Heart right ventricle (tissue), 16 donors: ENCODE measurements around the gene MCTP1. TPM values are rescaled to one million over a fixed set of nuclear protein-coding genes. Genes with fewer than 3 reads are reported as not detected.
"Not testable (repeated sequence)": the region's sequence is repeated elsewhere in the genome, so short reads cannot be mapped to it uniquely, and the experiment has no call there.

Experiments
- ATAC-seq, 8 donors: fragments of 200-7000 bp; cut with Tn5 transposase; one replicate each; pipeline ENCODE4 v1.9.1; 2020; ENCODE audit warnings: mild to moderate bottlenecking in 8 of 8, moderate library complexity in 8 of 8, moderate number of reproducible peaks in 1 of 8
- DNase-seq, 2 donors: peaks; one replicate each; pipeline ENCODE4 v3.0.0-alpha.2; 2020
- H3K27ac ChIP-seq, 10 donors: fragments of 200-600 bp; sonication (generic) in 2 of 10; one replicate each; pipeline versions ENCODE4 v1.5.0 to v1.8.0; 2020 to 2022; ENCODE audit warnings: mild to moderate bottlenecking in 3 of 10
- H3K27me3 ChIP-seq, 7 donors: fragments of 200-600 bp; one replicate each; pipeline ENCODE4 v1.8.0; 2021 to 2022; ENCODE audit warnings: mild to moderate bottlenecking in 2 of 7
- H3K36me3 ChIP-seq, 9 donors: fragments of 200-600 bp; sonication (generic) in 1 of 9; one replicate each; pipeline versions ENCODE4 v1.5.0 to v1.8.0; 2020 to 2022; ENCODE audit warnings: mild to moderate bottlenecking in 2 of 9
- H3K4me1 ChIP-seq, 9 donors: fragments of 200-600 bp; sonication (generic) in 1 of 9; one replicate each; pipeline versions ENCODE4 v1.5.0 to v1.8.0; 2020 to 2022; ENCODE audit warnings: mild to moderate bottlenecking in 4 of 9
- H3K4me3 ChIP-seq, 10 donors: fragments of 200-600 bp; sonication (generic) in 2 of 10; one replicate each; pipeline versions ENCODE4 v1.5.0 to v1.8.0; 2020 to 2022; ENCODE audit warnings: mild to moderate bottlenecking in 7 of 10, moderate library complexity in 2 of 10
- H3K9me3 ChIP-seq, 11 donors: fragments of 200-600 bp in 10 of 11; sonication (generic) in 2 of 11; one replicate each; pipeline versions ENCODE4 v1.5.0 to v1.8.0; 2013 to 2022; ENCODE audit warnings: mild to moderate bottlenecking in 2 of 11, control low read depth in 1 of 11, moderate library complexity in 1 of 11
- WGBS, 2 donors: extraction: QIAGEN DNeasy Blood & Tissue Kit; methylation state at CpG; one replicate each; pipeline ENCODE4 v1.1.7; 2013; ENCODE audit warnings: inconsistent platforms in 1 of 2; 5-methylcytosine and 5-hydroxymethylcytosine counted together
- intact Hi-C, 10 donors: fragments of 100-400 bp; cut with DNase I; formaldehyde crosslinking; loops; one replicate each; pipeline versions ENCODE4 v1.11.1 to v1.14.2; 2022
- polyA plus RNA-seq, 2 donors: library from polyadenylated mRNA; stranded (reverse); fragments of 200-250 nt; gene quantifications; one replicate each; pipeline ENCODE4 v1.2.3, GENCODE V29; 2013
- total RNA-seq, 10 donors: library from RNA; stranded (reverse); fragmentation: NEBNext Ultra II Directional in 3 of 10; extraction: Animal tissue kit (Norgen Biotek cat#: 25700) in 3 of 10; gene quantifications; one replicate each; pipeline versions ENCODE4 v1.2.1 to v1.2.4, GENCODE V29; 2021 to 2023
- TF ChIP-seq, protein P1 (sequence below), 9 donors: fragments of 200-600 bp; sonication (generic) in 2 of 9; IDR thresholded peaks; one replicate each; pipeline versions ENCODE4 v1.5.0 to v1.8.0; 2021 to 2022; ENCODE audit warnings: antibody characterized with exemption in 9 of 9, mild to moderate bottlenecking in 5 of 9, moderate library complexity in 1 of 9
- donor health status: Arrhythmogenic right ventricular cardiomyopathy.
- donor health status: ischemic (EF 13 %, LVEDD 7.1; RV severe dilation, severe dysfunction).
- donor health status: healthy with polysubstance abuse.
- donor health status: DM: no; HTN: yes; CAD: no.
- donor health status: DM: no; HTN: no; CAD: no.
- donor health status: ischemic (EF 25% LVEDD 6.9; RV normal size, moderate dysfunction).
- donor health status: ischemic (EF 25% LVEDD 5.7; RV mildly dilated, moderate dysfunction).
- donor health status: healthy.
- donor health status: DM: yes; HTN: yes; CAD: no.
- donor health status: Ischemic cardiomyopathy.
- donor health status: ischemic (EF 35%, LVEDD 5.7; RV mildly dilated, moderate dysfunction).
- donor health status: nonischemic (EF 11% LVEDD 7.7; RV severe dilation, severe dysfunction).
- donor health status: DM: yes; HTN: yes; CAD: no.
- donor health status: PGD.
- donor health status: ischemic (EF 29% LVEDD 5.4; RV normal size, mild dysfunction).
- donor health status: nonischemic (EF 23%, LVEDD 6.1; RV moderate dilation, normal function).

The MCTP1 gene
- total and polyA plus RNA-seq, 12 donors, result 1.3 to 19.7 (median 5.3) TPM

DNA sequence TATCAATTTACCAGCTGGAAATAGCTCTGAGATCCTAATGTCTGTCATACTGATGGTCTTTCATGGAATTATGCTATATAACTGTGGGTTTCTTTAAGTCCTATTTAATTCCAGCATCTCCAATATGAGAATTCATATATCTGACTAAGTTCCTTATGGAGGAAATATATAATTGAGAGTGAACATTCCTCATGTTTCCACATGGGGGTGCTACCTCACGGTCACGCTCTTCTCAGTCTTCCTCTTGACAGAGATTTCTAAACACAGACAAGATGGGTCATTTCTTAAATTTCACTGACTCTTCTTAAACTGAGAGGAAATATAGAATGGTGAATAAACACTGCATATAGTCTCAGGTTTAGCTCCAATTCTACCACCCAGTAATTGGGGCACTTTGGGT, 454.4 kb downstream of the MCTP1 start:
- ATAC-seq, result no peak
- Histone ChIP-seq H3K4me3 (no peak overlapping the region), H3K27ac (no peak overlapping the region), H3K4me1 (no peaks in the 10 kb centered on the region), H3K36me3 (peaks cover 0 to 24% (median 0%) of the 10 kb centered on the region in 9 donors), H3K27me3 (no peaks in the 10 kb centered on the region), H3K9me3 (no peaks in the 10 kb centered on the region)
- DNase-seq, result no peak
- TF ChIP-seq, protein P1, sequence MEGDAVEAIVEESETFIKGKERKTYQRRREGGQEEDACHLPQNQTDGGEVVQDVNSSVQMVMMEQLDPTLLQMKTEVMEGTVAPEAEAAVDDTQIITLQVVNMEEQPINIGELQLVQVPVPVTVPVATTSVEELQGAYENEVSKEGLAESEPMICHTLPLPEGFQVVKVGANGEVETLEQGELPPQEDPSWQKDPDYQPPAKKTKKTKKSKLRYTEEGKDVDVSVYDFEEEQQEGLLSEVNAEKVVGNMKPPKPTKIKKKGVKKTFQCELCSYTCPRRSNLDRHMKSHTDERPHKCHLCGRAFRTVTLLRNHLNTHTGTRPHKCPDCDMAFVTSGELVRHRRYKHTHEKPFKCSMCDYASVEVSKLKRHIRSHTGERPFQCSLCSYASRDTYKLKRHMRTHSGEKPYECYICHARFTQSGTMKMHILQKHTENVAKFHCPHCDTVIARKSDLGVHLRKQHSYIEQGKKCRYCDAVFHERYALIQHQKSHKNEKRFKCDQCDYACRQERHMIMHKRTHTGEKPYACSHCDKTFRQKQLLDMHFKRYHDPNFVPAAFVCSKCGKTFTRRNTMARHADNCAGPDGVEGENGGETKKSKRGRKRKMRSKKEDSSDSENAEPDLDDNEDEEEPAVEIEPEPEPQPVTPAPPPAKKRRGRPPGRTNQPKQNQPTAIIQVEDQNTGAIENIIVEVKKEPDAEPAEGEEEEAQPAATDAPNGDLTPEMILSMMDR (IDR thresholded peaks at IDR 0.05), result peak in 4 of 9 donors; percentile 17 to 31 (median 26)
- intact Hi-C loops, result no loop called here
- 31% methylated on average over 2 of the region's 2 CpGs for WGBS, 2 donors

DNA sequence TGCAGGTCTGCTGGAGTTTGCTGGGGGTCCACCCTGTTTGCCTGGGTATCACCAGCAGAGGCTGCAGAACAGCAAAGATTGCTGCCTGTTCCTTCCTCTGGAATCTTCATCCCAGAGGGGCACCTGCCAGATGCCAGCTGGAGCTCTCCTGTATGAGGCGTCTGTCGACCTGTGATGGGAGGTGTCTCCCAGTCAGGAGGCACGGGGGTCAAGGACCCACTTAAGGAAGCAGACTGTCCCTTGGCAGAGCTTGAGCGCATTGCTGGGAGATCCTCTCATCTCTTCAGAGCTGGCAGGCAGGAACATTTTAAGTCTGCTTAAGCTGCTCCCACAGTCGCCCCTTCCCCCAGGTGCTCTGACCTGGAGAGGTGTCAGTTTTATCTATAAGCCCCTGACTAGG, 456.7 kb downstream of the MCTP1 start:
- H3K27me3 ChIP-seq, H3K4me1 ChIP-seq, intact Hi-C loops, H3K9me3 ChIP-seq, H3K27ac ChIP-seq, ATAC-seq, H3K4me3 ChIP-seq: not testable (repeated sequence)
- peak in 1 of 2 donors; percentile 4 for DNase-seq
- peaks cover 0 to 24% (median 0%) of the 10 kb centered on the region in 9 donors for H3K36me3 ChIP-seq
- WGBS, 2 donors, result 81% methylated on average over 5 of the region's 5 CpGs

DNA sequence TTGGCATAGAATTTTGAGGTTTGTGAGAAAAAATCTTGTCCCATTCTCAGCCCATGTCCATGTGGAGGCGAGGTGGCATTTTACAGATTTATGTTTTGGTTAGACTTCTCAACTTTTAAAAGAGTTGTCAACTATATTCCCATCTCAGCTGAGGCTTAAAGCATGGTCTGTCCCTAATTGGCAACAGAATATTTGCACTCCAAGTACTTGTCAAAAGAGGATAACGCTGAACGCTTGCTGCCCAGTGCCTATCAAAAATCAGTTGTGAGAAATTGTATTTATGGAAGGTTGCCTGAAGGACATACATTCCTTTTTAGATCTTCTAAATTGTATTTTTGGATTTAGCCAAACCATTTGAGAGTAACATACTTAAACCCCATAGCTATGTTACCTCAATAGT, 464.4 kb downstream of the MCTP1 start:
- Histone ChIP-seq H3K36me3 (no peaks in the 10 kb centered on the region), H3K4me3 (no peak overlapping the region), H3K27ac (no peak overlapping the region), H3K9me3 (no peaks in the 10 kb centered on the region), H3K4me1 (no peaks in the 10 kb centered on the region), H3K27me3 (no peaks in the 10 kb centered on the region)
- ATAC-seq (no peak), DNase-seq (no peak)
- intact Hi-C loops, result no loop called here
- WGBS, 2 donors, result 62 to 75% methylated on average over 3 of the region's 3 CpGs
- TF ChIP-seq, protein P1 (IDR thresholded peaks at IDR 0.05), result no peak

DNA sequence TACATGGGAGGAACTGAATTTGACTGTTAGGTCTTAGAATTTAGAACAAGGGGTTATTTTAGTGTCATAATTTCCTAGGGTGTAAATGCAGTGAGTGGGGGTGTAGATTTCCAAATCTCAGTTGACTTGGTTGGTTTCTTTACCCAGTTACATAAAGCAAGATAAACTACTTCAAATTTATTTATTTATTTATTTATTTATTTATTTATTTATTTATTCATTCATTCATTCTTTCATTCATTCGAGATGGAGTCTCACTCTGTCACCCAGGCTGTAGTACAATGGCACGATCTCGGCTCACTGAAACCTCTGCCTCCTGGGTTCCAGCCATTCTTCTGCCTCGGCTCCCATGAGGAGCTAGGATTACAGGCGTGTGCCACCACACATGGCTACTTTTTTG, 466.0 kb downstream of the MCTP1 start:
- Histone ChIP-seq H3K27ac (no peak overlapping the region), H3K36me3 (no peaks in the 10 kb centered on the region), H3K9me3 (no peaks in the 10 kb centered on the region), H3K4me3 (no peak overlapping the region), H3K27me3 (no peaks in the 10 kb centered on the region), H3K4me1 (no peaks in the 10 kb centered on the region)
- TF ChIP-seq, protein P1 (IDR thresholded peaks at IDR 0.05), result no peak
- intact Hi-C loops, result no loop called here
- 76 to 87% methylated on average over 5 of the region's 5 CpGs for WGBS, 2 donors
- ATAC-seq (no peak), DNase-seq (no peak)

DNA sequence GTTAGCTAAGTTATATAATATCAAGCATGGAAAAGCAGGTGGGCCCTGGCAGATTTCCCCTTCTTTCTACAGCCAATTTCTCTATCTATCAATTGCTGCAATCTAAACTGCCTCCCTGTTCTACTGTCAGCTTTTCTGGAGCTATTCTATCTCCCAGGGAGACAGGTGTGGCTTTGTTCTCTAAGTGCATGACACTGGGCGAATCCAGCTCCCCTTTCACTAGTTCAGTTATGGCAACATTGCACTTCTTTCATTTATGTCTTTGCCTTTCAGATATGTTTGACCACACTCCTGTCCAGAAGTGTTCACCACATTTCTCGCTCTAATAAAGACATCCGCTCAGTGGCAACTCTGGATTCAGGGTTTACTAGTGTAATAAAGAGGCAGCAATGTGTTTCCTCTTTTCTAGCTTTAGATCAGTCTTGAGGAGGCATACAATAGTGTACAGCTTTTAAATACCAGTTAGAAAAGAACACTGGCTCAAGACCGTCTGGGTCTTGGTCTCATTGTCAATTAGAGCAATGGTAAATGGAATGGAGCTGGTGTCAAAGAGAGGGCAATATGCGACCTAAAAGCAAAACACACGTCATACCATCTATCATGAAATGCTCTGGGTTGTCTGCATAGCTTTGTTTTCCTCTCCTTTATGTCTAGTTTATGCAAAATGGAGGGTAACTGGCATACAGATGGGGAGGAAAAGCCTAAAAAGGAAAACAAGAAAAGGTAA, 469.4 kb downstream of the MCTP1 start:
- Histone ChIP-seq H3K27ac (no peak overlapping the region), H3K36me3 (no peaks in the 10 kb centered on the region), H3K27me3 (no peaks in the 10 kb centered on the region), H3K9me3 (no peaks in the 10 kb centered on the region), H3K4me1 (no peaks in the 10 kb centered on the region), H3K4me3 (no peak overlapping the region)
- TF ChIP-seq, protein P1 (IDR thresholded peaks at IDR 0.05), result no peak
- no peak for DNase-seq
- 81 to 84% methylated on average over 6 of the region's 6 CpGs for whole genome bisulfite sequencing, 2 donors
- intact Hi-C loops, result no loop called here
- ATAC-seq, result no peak
